ENCODE results near the gene C16orf96.

DNA sequence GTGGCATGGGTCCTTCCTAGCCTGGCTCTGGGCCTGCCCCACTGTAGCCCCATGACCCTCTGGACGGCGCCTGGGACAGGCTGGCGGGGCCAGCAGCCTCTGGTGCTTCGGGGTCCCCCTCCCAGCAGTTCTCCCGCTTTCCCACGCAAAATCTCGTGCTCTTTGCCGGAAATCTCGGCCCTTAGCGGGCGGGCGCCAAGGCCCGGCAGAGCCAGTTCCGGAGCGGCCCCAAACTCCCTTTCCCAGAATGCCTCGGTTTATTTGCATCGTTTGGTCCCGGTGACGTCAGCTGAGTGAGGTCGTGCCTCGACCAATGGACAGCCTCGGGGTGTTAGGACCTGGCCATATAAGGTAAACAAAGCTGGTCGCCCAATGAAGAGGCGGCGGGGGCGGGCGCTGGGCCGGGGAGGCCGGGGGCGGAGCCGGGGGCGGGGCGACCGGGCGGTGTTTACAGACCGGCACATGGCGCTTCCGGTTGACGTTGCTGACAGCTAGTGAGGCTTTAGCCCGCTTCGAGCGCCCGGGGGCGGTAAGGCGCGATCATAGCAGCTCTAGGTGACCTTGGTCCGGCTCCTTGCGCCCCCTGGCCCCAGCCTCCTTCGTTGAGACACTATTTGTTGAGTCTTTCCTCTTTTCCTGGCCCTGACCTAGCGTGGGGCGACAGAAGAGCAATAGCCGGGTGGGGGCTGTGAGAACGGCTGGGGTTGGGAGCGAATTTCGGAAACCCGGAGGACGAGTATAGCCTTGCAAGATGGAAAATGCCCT, 60.1 kb downstream of the C16orf96 start:
- TF ChIP-seq, protein P1, sequence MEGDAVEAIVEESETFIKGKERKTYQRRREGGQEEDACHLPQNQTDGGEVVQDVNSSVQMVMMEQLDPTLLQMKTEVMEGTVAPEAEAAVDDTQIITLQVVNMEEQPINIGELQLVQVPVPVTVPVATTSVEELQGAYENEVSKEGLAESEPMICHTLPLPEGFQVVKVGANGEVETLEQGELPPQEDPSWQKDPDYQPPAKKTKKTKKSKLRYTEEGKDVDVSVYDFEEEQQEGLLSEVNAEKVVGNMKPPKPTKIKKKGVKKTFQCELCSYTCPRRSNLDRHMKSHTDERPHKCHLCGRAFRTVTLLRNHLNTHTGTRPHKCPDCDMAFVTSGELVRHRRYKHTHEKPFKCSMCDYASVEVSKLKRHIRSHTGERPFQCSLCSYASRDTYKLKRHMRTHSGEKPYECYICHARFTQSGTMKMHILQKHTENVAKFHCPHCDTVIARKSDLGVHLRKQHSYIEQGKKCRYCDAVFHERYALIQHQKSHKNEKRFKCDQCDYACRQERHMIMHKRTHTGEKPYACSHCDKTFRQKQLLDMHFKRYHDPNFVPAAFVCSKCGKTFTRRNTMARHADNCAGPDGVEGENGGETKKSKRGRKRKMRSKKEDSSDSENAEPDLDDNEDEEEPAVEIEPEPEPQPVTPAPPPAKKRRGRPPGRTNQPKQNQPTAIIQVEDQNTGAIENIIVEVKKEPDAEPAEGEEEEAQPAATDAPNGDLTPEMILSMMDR (IDR thresholded peaks at IDR 0.05; ENCODE audit: low read length) = peak; percentile 60
- TF ChIP-seq EZH2phosphoT487 (IDR thresholded peaks at IDR 0.05; ENCODE audit: low read length) (no peak), EZH2 (optimal IDR thresholded peaks at IDR 0.05; ENCODE audit: low read depth, low read length) (no peak)

Measured in MM.1S (cell line).